Right cardiac atrium (tissue), 5 donors: ENCODE measurements around the gene SLC46A2. TPM values are rescaled to one million over a fixed set of nuclear protein-coding genes. Genes with fewer than 3 reads are reported as not detected.
A peak's percentile ranks its signal among the peaks of the same experiment; 100 is the strongest.

ENCODE experiments used
- ATAC-seq, 2 donors: fragments of 200-7000 bp; cut with Tn5 transposase; one replicate each; pipeline versions ENCODE4 v1.8.0 to v1.9.1; 2020; ENCODE audit warnings: moderate library complexity in 2 of 2, mild to moderate bottlenecking in 1 of 2
- DNase-seq, 3 donors: peaks; one replicate each; pipeline ENCODE4 v3.0.0-alpha.2; 2020
- H3K27ac ChIP-seq: one replicate; pipeline ENCODE4 v1.5.1; 2013; ENCODE audit warnings: mild to moderate bottlenecking, low read length, control low read depth, moderate library complexity
- H3K27me3 ChIP-seq: one replicate; pipeline ENCODE4 v1.6.1; 2013; ENCODE audit not compliant: control insufficient read depth, insufficient read depth
- H3K4me1 ChIP-seq: one replicate; pipeline ENCODE4 v1.6.1; 2013; ENCODE audit warnings: low read length; ENCODE audit not compliant: control insufficient read depth, insufficient read depth
- H3K4me3 ChIP-seq: one replicate; pipeline ENCODE4 v1.5.1; 2013; ENCODE audit warnings: low read length, control low read depth
- H3K9me3 ChIP-seq: one replicate; pipeline ENCODE4 v1.6.1; 2013; ENCODE audit warnings: low read length; ENCODE audit not compliant: control insufficient read depth
- WGBS: extraction: QIAGEN DNeasy Blood & Tissue Kit; methylation state at CpG from one replicate; pipeline ENCODE4 v1.1.7; 2013; 5-methylcytosine and 5-hydroxymethylcytosine counted together
- intact Hi-C, 4 donors: fragments of 100-400 bp; cut with DNase I; formaldehyde crosslinking; loops; one replicate each; pipeline versions ENCODE4 v1.11.0 to v1.14.0; 2022 to 2023
- polyA plus RNA-seq: library from polyadenylated mRNA; stranded (reverse); fragments of 200-250 nt; gene quantifications from one replicate; pipeline ENCODE4 v1.2.3, GENCODE V29; 2013
- total RNA-seq, 4 donors: library from RNA; stranded (reverse); fragmentation: NEBNext Ultra II Directional; extraction: Animal tissue kit (Norgen Biotek cat#: 25700); gene quantifications; one replicate each; pipeline ENCODE4 v1.2.1, GENCODE V29; 2021
- donor health status: healthy with polysubstance abuse.
- donor health status: DM: no; HTN: yes; CAD: no.
- donor health status: DM: no; HTN: no; CAD: no.
- donor health status: DM: no; HTN: yes; CAD: no; lungs with severe emphysema.
- donor health status: DM: yes; HTN: yes; CAD: no.

SLC46A2 gene
- total and polyA plus RNA-seq, 5 donors, result 0.02 TPM; not detected in 4

DNA sequence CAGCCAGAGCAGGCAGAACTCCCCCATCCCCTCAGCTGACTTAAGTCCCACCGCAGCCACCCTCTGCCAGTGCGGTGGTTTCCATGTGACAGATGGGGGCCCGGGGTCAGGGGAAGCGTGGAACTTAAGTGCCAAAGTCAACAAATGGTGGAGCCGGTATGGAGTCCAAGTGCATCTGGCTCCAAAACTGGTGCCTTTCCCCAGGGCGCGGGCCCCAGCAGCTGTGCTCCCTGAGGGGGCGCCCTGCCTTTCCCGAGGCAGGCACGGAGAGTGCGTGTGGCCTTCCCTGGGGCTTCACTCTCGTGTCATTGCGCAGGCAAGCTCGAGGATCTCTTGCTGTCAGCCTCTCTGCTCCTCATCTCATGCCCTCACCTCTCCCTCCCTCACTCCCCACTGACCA, 33.8 kb downstream of the SLC46A2 start:
- intact Hi-C loops, result no loop called here
- peaks cover 1% of the 10 kb centered on the region for H3K4me1 ChIP-seq
- no peaks in the 10 kb centered on the region for H3K27me3 ChIP-seq
- 71% methylated on average over 14 of the region's 14 CpGs for WGBS
- no peak for DNase-seq
- H3K27ac ChIP-seq, result no peak overlapping the region
- no peak for ATAC-seq
- no peaks in the 10 kb centered on the region for H3K9me3 ChIP-seq
- H3K4me3 ChIP-seq, result no peak overlapping the region

DNA sequence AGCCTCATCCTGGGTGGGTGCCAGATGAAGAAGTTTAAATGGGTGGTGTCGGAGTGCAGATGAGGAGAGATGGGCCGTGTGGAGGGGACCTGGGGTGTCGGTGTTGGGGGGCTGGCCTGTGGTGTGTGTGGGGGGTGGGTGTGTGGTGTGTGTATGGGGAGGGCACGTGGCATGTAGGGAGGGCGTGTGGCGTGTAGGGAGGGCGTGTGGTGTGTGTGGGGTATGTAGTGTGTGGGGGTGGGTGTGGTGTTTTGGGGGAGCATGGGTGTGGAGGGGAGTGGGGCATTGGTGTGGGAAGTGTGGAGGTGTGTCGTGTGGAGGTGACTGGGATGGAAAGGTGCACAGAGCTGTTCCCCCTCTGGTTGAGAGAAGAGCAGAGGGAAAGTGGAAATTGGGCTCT, 34.5 kb downstream of the SLC46A2 start:
- no peak for ATAC-seq
- H3K4me3 ChIP-seq, result no peak overlapping the region
- peaks cover under 1% of the 10 kb centered on the region for H3K4me1 ChIP-seq
- no peaks in the 10 kb centered on the region for H3K9me3 ChIP-seq
- H3K27me3 ChIP-seq, result no peaks in the 10 kb centered on the region
- no peak for DNase-seq
- 96% methylated on average over 8 of the region's 8 CpGs for WGBS
- no peak overlapping the region for H3K27ac ChIP-seq
- intact Hi-C loops, result no loop called here

DNA sequence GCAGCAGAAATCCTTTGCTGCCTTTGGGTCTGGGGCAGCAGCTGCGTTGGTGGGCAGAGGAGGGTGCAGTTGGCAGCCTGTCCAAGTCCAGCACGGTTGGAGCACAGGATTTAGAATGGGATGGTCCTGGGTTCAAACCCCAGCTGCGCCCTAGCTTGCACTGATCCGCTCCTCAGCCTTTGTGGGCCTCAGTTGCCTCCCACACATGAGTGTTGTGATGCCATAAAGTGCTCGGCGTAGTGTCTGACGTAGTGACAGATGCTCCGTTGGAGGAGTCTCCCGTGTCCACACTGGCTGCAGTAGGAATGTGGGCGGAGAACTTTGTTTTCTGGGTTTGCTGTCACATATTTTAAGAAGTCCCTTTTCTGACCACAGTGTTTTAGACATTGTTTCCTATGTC, 36.0 kb downstream of the SLC46A2 start:
- ATAC-seq (no peak), DNase-seq (no peak)
- Histone ChIP-seq H3K4me3 (no peak overlapping the region), H3K27ac (no peak overlapping the region), H3K9me3 (no peaks in the 10 kb centered on the region), H3K4me1 (no peaks in the 10 kb centered on the region), H3K27me3 (no peaks in the 10 kb centered on the region)
- intact Hi-C loops, result no loop called here
- 91% methylated on average over 10 of the region's 10 CpGs for WGBS

DNA sequence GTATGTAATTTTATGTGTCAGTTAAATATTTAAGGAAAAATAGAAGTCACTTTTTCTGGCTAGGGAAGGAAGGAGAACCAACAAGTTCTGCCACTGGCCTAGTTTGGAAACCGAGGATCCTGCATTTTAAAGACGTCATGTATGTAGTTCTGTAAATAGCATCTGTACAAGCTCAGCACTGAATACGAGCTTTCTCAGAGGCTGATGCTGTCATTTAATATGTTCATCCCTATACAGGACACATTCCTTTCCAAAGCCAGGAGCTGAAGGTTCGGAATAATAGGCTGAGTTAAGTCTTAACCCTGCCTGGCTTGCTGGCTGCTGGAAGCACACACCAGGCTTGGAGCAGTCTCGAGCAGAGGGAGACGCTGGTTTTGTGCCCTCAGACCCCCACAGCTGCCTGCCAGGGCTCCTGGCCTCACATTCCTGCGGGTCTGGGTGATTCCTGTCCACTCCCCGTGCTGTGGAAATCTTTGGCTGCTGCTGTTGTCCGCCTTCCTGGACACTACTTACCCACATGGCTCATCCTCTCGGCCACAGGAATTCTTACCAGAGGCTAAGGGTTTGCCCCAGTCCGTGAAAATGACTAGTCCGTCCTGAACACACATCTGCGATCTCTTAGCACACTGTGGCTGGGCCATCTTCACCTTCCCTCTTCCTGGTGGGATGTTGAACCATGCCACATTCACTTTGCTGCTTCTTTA, 36.6 kb downstream of the SLC46A2 start:
- no peak for ATAC-seq
- intact Hi-C loops, result no loop called here
- no peak for DNase-seq
- no peaks in the 10 kb centered on the region for H3K4me1 ChIP-seq
- H3K9me3 ChIP-seq, result no peaks in the 10 kb centered on the region
- no peaks in the 10 kb centered on the region for H3K27me3 ChIP-seq
- H3K4me3 ChIP-seq, result no peak overlapping the region
- 81% methylated on average over 13 of the region's 13 CpGs for WGBS
- H3K27ac ChIP-seq, result no peak overlapping the region

DNA sequence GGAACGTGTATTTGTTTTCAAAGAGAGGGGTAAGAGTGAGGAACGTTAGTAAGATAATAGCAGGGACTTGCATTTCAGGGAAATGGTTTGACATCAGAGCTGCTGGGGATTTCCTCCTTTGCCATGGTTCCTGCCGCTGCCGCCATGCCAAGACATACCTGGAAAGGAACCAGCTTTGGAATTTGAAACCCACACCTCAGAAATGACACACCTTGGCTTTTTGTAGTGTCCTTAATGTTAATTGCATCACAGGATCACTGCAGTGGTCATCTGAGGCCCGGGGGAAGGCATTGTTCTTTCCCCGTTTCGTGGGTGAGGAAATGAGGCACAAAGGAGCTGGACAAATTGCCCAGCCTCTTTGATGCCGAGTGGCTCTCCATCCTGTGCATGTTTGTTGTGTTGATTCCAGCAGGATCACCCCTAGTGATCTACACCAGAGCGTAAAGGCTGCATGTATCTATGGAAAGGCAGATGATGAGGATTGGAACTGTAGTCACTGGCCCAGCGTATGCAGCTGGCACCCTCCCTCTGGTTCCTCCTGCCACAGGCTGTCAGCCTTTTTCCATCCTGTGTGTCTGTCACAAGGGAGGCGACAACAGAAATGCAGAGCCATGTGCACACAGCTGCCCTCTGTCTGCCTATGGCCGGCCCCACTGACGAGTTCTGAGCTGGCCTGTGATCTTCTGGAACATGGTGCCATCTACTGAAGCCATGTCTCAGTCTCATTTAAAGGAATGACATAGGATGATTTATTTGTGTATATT, 37.8 kb downstream of the SLC46A2 start:
- ATAC-seq (no peak), DNase-seq (no peak)
- no peaks in the 10 kb centered on the region for H3K4me1 ChIP-seq
- H3K9me3 ChIP-seq, result no peaks in the 10 kb centered on the region
- no peaks in the 10 kb centered on the region for H3K27me3 ChIP-seq
- no peak overlapping the region for H3K27ac ChIP-seq
- no peak overlapping the region for H3K4me3 ChIP-seq
- WGBS, result 63% methylated on average over 13 of the region's 13 CpGs
- intact Hi-C loops, result no loop called here

DNA sequence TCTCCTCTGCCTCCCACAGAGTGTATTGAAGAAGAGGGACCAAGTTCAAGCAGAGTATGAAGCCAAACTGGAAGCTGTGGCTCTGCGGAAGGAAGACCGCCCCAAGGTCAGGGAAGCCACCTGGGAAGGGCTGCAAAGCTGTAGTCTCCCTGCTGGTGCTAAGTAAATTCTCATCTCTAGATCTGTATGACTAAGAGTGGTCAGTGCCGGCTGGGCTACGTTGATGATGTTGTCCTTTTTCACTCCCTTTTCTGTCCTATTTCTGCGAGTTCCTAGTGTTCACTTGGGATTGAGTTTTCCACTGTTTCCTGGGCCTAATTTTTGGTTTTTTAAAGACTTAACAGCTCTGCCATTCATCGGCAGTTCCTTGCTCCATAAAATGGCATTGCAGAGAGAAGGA, 39.8 kb downstream of the SLC46A2 start:
- no peak for ATAC-seq

DNA sequence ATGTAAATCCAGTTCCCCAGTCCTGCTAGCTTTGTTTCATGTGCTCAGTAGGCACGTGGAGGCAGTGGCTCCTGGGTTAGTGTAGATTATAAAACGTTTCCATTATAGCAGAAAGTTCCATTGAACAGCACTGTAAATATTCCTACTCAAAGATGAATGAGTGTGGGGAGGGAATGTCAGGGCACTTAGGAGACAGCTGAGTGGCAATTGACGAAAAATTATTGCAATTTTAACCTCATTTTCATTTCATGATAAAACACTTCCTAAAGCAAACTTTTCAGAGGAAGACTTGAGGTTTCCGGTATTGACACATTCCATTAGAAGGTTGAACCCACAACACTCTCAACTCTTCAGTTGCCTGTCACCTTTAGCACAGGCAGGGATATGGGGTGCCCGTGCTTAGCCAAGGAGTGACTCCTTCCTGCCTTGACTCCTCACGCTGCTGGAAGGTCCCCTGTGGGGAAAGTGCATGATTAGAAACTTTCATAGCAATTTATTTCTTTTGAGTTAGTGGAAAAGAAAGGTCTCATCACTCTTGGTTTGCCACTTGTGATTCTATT, 41.2 kb downstream of the SLC46A2 start:
- Histone ChIP-seq H3K9me3 (no peaks in the 10 kb centered on the region), H3K27ac (no peak overlapping the region), H3K4me3 (no peak overlapping the region), H3K27me3 (no peaks in the 10 kb centered on the region), H3K4me1 (no peaks in the 10 kb centered on the region)
- peak in 1 of 3 donors; percentile 2 for DNase-seq
- WGBS, result 72% methylated on average over 6 of the region's 6 CpGs
- intact Hi-C loops, result loop anchor here in 2 of 4 donors (5.0 kb wide), 1 partner anchor 53 kb away; no protein-coding TSS in a partner anchor
- no peak for ATAC-seq

More for the DNA sequence above, 39.8 kb downstream of the SLC46A2 start:
- Histone ChIP-seq H3K4me3 (no peak overlapping the region), H3K27ac (no peak overlapping the region), H3K9me3 (no peaks in the 10 kb centered on the region), H3K27me3 (no peaks in the 10 kb centered on the region), H3K4me1 (no peaks in the 10 kb centered on the region)
- no peak for DNase-seq
- 98% methylated on average over 6 of the region's 6 CpGs for WGBS
- intact Hi-C loops, result no loop called here

DNA sequence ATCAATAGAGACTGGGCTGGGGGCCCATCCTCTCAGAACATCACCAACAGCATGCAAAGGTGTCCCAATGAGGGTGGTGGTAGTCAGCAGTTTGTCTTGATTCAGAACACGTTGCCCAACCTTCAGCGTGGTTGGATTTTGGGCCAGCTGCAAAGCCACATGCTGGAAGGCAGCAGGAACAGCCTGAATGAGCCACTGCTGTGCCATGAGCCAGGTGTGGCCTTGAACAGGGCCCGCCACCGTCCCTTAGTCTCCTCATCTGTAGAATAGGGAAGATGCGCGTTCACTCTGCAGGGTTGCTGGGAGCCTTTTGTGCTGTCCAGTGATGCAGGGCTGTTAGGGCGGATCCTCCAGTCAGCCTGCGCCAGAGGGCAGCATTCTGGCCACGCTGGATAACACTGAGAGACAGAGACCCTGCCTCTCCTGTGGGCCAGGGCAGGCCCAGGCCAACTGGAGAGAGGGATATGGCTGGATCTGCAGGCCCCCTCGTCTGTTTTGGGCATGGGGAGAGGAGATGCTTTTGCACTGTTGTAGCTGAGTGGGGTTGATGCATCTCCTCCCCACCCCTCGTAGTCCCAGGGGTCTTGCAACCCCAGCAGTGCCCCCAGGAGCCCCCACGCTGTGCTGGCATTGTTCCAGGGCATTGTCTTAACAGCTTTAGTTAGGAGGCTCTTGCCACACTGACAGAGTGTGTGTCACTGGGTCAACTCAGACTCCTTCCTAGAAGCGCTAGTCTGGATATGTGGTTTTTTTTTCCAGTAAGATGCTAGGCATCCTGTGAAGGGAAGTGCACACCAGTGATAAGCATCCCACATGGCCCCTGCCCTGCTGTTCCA, 42.1 kb downstream of the SLC46A2 start:
- Histone ChIP-seq H3K27me3 (no peaks in the 10 kb centered on the region), H3K27ac (no peak overlapping the region), H3K9me3 (no peaks in the 10 kb centered on the region), H3K4me3 (no peak overlapping the region), H3K4me1 (no peaks in the 10 kb centered on the region)
- WGBS, result 83% methylated on average over 13 of the region's 13 CpGs
- intact Hi-C loops, result loop anchor here in 2 of 4 donors (5.0 kb wide), 1 partner anchor 54 kb away; no protein-coding TSS in a partner anchor
- DNase-seq (peak in 1 of 3 donors; percentile 35), ATAC-seq (peak in 1 of 2 donors; percentile 25)

DNA sequence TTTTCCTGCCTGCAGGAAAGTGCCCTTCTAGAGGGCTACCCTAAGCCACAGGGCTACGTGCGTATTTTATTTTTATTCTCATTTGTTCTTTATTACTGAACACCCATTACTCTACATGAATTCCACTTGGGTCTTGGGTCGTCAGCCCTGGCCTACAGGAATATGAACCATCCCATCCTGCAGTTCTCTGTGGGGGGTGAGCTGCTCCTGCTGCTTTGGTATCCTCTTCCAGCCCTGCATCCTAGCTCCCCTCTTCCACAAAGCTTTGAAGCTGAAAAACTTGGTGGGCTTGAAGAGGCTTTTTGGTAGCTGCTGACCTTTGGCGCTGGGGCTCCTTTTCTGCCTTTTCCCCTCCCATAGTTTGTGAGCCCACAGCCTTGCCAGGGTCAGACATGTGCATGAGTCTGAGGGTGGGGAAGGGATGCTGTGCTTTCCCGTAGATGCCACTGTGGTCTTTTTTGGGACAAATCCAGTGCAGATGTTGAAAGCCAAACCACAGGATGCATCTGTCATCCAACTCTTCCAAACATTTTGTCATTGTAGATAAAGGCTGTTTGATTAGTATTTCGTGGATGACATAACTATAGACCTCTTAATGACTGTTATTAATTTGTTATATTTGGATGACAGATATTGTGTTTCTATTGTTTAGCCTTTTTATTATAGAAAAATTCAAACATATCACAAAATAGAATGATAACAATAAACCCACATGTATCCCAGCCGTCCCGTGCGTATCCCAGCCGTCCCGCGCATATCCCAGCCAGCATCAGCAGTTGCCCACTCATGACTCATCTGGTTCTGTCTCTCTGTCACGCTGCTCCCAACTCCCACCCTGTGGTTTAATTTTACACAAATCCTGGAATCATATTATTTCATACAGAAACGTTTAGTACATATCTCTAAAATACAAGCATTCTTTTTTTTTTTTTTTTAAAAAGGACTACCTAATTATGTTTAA, 43.9 kb downstream of the SLC46A2 start:
- H3K4me1 ChIP-seq, result no peaks in the 10 kb centered on the region
- intact Hi-C loops, result loop anchor here in 2 of 4 donors (5.0 kb wide), 1 partner anchor 55 kb away; no protein-coding TSS in a partner anchor
- WGBS, result 60% methylated on average over 14 of the region's 14 CpGs
- H3K9me3 ChIP-seq, result no peaks in the 10 kb centered on the region
- no peak overlapping the region for H3K27ac ChIP-seq
- no peak for DNase-seq
- H3K4me3 ChIP-seq, result no peak overlapping the region
- no peak for ATAC-seq
- H3K27me3 ChIP-seq, result no peaks in the 10 kb centered on the region
